ENCODE data around the gene ZNF654. TPM values are rescaled to one million over a fixed set of nuclear protein-coding genes. Genes with fewer than 3 reads are reported as not detected.

ZNF654 gene
- polyA plus RNA-seq, 4 donors = 3.0 to 12.8 (median 5.0) TPM

DNA sequence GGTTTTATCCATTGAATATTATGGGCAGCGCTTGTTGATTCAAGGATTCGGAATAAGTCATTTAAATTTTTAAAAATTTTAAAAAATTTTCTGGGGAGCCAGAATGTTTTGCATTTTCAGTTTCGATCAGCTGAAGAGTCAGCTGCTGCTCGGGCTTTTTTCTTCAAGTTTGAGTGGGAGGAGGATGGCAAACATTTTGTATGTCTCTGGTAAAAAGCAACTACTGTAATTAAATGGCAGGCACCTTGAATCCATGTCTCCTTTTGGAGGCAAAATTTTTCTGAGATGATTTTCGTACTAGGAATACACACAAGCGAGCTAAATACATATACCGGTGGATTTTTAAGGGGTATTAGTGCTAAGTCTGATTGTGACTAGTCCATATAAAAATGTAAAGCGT is 91.3 kb downstream of the ZNF654 start:
- H3K27ac ChIP-seq (ENCODE audit: low read depth in 1 of 3, low read length in 2 of 3) = peak overlapping the region; percentile 90 to 93 (median 93)
- peaks cover 2 to 9% (median 4%) of the 10 kb centered on the region in 3 donors for H3K36me3 ChIP-seq (ENCODE audit: control insufficient read depth in 3 of 3, insufficient read depth in 2 of 3, low read depth in 1 of 3, low read length in 3 of 3)
- H3K4me3 ChIP-seq (ENCODE audit: low read depth in 1 of 3, low read length in 3 of 3) = peak overlapping the region; percentile 68 to 97 (median 85)
- H3K4me1 ChIP-seq (ENCODE audit: control insufficient read depth in 3 of 3, insufficient read depth in 2 of 3, low read depth in 1 of 3, low read length in 2 of 3) = peaks cover 0 to 5% (median 0%) of the 10 kb centered on the region in 3 donors
- H3K9me3 ChIP-seq (ENCODE audit: control insufficient read depth in 2 of 2, insufficient read depth in 1 of 2, low read depth in 1 of 2, low read length in 1 of 2) = no peaks in the 10 kb centered on the region
- WGBS, 3 donors = 0 to 1% (median 0%) methylated on average over 8 of the region's 8 CpGs
- no peaks in the 10 kb centered on the region for H3K27me3 ChIP-seq (ENCODE audit: control insufficient read depth in 3 of 3, insufficient read depth in 3 of 3, low read length in 3 of 3)
- FAIRE-seq (no peak), DNase-seq (no peak)

DNA sequence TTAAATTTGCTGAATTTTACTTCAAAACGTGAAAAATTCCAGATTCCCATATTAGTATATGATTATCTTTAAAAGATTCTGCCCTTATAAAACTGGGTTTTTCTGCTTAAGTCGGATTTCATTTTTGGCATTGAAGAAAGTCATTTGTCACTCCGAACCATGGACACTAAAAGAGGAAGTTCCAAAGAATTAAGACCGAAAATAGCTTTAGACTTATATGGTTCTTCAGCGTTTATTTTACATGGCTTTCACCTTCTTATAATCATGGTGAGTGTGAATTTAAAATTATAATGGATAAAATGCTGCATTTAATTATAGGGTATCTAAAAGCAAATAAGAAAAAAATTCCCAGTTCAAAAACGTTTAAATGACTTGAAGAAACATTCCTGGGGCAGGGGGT is 91.8 kb downstream of the ZNF654 start:
- no peak for DNase-seq
- peaks cover 2 to 12% (median 4%) of the 10 kb centered on the region in 3 donors for H3K36me3 ChIP-seq (ENCODE audit: control insufficient read depth in 3 of 3, insufficient read depth in 2 of 3, low read depth in 1 of 3, low read length in 3 of 3)
- H3K27ac ChIP-seq (ENCODE audit: low read depth in 1 of 3, low read length in 2 of 3) = no peak overlapping the region
- H3K4me3 ChIP-seq (ENCODE audit: low read depth in 1 of 3, low read length in 3 of 3) = peak overlapping the region; percentile 20 to 97 (median 85)
- peaks cover 0 to 5% (median 0%) of the 10 kb centered on the region in 3 donors for H3K4me1 ChIP-seq (ENCODE audit: control insufficient read depth in 3 of 3, insufficient read depth in 2 of 3, low read depth in 1 of 3, low read length in 2 of 3)
- no peaks in the 10 kb centered on the region for H3K9me3 ChIP-seq (ENCODE audit: control insufficient read depth in 2 of 2, insufficient read depth in 1 of 2, low read depth in 1 of 2, low read length in 1 of 2)
- FAIRE-seq = no peak
- H3K27me3 ChIP-seq (ENCODE audit: control insufficient read depth in 3 of 3, insufficient read depth in 3 of 3, low read length in 3 of 3) = no peaks in the 10 kb centered on the region
- 0 to 1% (median 1%) methylated on average over 6 of the region's 6 CpGs for WGBS, 3 donors

DNA sequence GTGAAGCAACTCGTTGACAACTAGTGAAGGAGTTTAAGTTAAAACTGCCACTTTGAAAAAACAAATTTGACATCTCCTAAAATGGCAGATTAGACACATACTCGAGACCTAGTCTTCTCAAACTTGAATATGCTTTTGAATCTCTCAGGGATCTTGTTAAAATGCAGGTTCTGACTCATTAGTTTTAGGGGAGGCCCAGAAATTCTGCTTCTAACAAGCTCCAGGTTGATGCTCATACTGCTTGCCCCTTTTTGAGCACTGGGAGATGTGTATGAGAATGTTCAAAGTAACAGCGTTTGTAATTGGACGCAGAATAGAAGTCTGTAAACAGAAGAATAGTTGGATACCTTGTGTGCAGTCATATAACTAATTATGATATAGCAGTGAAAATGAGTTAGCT is 92.3 kb downstream of the ZNF654 start:
- H3K36me3 ChIP-seq (ENCODE audit: control insufficient read depth in 3 of 3, insufficient read depth in 2 of 3, low read depth in 1 of 3, low read length in 3 of 3) = peaks cover 6 to 12% (median 7%) of the 10 kb centered on the region in 3 donors
- peak overlapping the region in 2 of 3 donors; percentile 85 to 97 for H3K4me3 ChIP-seq (ENCODE audit: low read depth in 1 of 3, low read length in 3 of 3)
- H3K4me1 ChIP-seq (ENCODE audit: control insufficient read depth in 3 of 3, insufficient read depth in 2 of 3, low read depth in 1 of 3, low read length in 2 of 3) = peaks cover 0 to 5% (median 0%) of the 10 kb centered on the region in 3 donors
- H3K27ac ChIP-seq (ENCODE audit: low read depth in 1 of 3, low read length in 2 of 3) = no peak overlapping the region
- no peaks in the 10 kb centered on the region for H3K9me3 ChIP-seq (ENCODE audit: control insufficient read depth in 2 of 2, insufficient read depth in 1 of 2, low read depth in 1 of 2, low read length in 1 of 2)
- 6 to 27% (median 19%) methylated on average over 4 of the region's 4 CpGs for WGBS, 3 donors
- peak in 1 of 2 donors; percentile 9 for DNase-seq
- no peak for FAIRE-seq
- H3K27me3 ChIP-seq (ENCODE audit: control insufficient read depth in 3 of 3, insufficient read depth in 3 of 3, low read length in 3 of 3) = no peaks in the 10 kb centered on the region

DNA sequence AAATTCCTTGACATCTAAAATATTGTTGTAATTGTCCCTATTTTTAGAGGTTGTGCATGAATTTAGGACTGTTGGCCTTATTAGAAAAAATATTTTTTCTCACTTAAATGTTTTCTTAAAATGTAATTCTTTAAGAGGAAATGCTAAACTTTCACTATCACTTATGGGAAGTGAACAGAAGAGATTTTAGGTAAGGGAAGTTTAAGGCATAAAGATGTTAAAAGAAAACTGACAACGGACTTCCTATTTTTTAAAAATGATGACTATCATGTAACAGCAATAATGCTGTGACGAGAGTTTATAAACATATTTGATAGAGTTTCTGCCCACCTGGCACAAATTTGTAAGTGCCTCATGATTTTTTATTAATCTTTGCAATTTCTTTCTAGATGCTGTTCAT is 93.8 kb downstream of the ZNF654 start:
- no peak overlapping the region for H3K4me3 ChIP-seq (ENCODE audit: low read depth in 1 of 3, low read length in 3 of 3)
- H3K27me3 ChIP-seq (ENCODE audit: control insufficient read depth in 3 of 3, insufficient read depth in 3 of 3, low read length in 3 of 3) = no peaks in the 10 kb centered on the region
- DNase-seq (no peak), FAIRE-seq (no peak)
- no peak overlapping the region for H3K27ac ChIP-seq (ENCODE audit: low read depth in 1 of 3, low read length in 2 of 3)
- peaks cover 0 to 5% (median 0%) of the 10 kb centered on the region in 3 donors for H3K4me1 ChIP-seq (ENCODE audit: control insufficient read depth in 3 of 3, insufficient read depth in 2 of 3, low read depth in 1 of 3, low read length in 2 of 3)
- H3K9me3 ChIP-seq (ENCODE audit: control insufficient read depth in 2 of 2, insufficient read depth in 1 of 2, low read depth in 1 of 2, low read length in 1 of 2) = no peaks in the 10 kb centered on the region
- H3K36me3 ChIP-seq (ENCODE audit: control insufficient read depth in 3 of 3, insufficient read depth in 2 of 3, low read depth in 1 of 3, low read length in 3 of 3) = peaks cover 6 to 12% (median 8%) of the 10 kb centered on the region in 3 donors
- 64 to 88% (median 85%) methylated on average over 2 of the region's 2 CpGs for WGBS, 3 donors

DNA sequence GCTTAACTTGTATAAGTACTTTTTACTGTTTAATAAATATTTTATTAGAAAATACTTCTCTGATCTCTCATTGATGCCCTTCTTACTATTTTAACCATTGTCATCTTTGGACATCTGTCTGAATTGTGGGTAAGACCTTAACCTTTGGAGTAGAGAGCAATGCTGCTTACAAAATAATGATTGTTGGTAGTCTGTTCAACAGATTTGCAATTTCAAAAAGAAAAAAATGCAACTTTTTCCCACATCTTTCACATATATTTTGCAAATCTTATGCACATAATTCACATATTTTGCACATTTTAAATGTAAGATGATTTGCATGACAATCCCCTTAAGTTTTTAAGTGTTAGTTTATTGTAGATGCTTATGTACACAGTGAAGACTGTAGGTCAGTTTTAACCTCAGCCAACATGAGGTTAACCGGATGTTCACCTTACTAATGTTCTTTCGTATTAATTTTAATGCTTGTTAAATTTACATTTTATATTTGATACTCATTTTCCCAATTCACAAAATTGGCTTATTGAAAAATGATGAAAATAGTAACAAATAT is 107.4 kb downstream of the ZNF654 start:
- FAIRE-seq = no peak
- DNase-seq = no peak

DNA sequence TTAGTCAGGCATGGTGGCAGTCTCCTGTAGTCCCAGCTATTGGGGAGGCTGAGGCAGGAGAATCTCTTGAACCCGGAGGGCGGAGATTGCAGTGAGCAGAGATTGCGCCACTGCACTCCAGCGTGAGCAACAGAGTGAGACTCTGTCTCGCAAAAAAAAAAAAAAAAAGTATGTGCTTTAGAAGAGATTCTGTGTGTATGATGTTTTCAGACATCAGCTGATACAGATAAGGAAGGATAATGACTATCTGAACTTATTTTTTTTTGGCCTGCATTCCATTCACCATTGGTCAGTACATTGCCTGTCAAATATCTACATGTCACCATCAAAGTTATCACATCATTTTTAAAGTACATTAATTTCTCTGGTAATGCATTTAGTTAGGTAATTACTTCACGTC is 108.1 kb downstream of the ZNF654 start:
- Histone ChIP-seq H3K36me3 (ENCODE audit: control insufficient read depth in 3 of 3, insufficient read depth in 2 of 3, low read depth in 1 of 3, low read length in 3 of 3) (peaks cover 0 to 5% (median 0%) of the 10 kb centered on the region in 3 donors), H3K27ac (ENCODE audit: low read depth in 1 of 3, low read length in 2 of 3) (no peak overlapping the region), H3K4me1 (ENCODE audit: control insufficient read depth in 3 of 3, insufficient read depth in 2 of 3, low read depth in 1 of 3, low read length in 2 of 3) (no peaks in the 10 kb centered on the region), H3K9me3 (ENCODE audit: control insufficient read depth in 2 of 2, insufficient read depth in 1 of 2, low read depth in 1 of 2, low read length in 1 of 2) (peaks cover 0 to 4% of the 10 kb centered on the region in 2 donors), H3K27me3 (ENCODE audit: control insufficient read depth in 3 of 3, insufficient read depth in 3 of 3, low read length in 3 of 3) (no peaks in the 10 kb centered on the region), H3K4me3 (ENCODE audit: low read depth in 1 of 3, low read length in 3 of 3) (no peak overlapping the region)
- FAIRE-seq (no peak), DNase-seq (no peak)
- 94 to 98% (median 95%) methylated on average over 6 of the region's 6 CpGs for WGBS, 3 donors

More for the DNA sequence above, 107.4 kb downstream of the ZNF654 start:
- no peaks in the 10 kb centered on the region for H3K4me1 ChIP-seq (ENCODE audit: control insufficient read depth in 3 of 3, insufficient read depth in 2 of 3, low read depth in 1 of 3, low read length in 2 of 3)
- peaks cover 0 to 5% (median 0%) of the 10 kb centered on the region in 3 donors for H3K36me3 ChIP-seq (ENCODE audit: control insufficient read depth in 3 of 3, insufficient read depth in 2 of 3, low read depth in 1 of 3, low read length in 3 of 3)
- H3K27ac ChIP-seq (ENCODE audit: low read depth in 1 of 3, low read length in 2 of 3) = no peak overlapping the region
- 98 to 99% (median 98%) methylated on average over 2 of the region's 2 CpGs for WGBS, 3 donors
- peaks cover 0 to 4% of the 10 kb centered on the region in 2 donors for H3K9me3 ChIP-seq (ENCODE audit: control insufficient read depth in 2 of 2, insufficient read depth in 1 of 2, low read depth in 1 of 2, low read length in 1 of 2)
- H3K4me3 ChIP-seq (ENCODE audit: low read depth in 1 of 3, low read length in 3 of 3) = no peak overlapping the region
- no peaks in the 10 kb centered on the region for H3K27me3 ChIP-seq (ENCODE audit: control insufficient read depth in 3 of 3, insufficient read depth in 3 of 3, low read length in 3 of 3)

DNA sequence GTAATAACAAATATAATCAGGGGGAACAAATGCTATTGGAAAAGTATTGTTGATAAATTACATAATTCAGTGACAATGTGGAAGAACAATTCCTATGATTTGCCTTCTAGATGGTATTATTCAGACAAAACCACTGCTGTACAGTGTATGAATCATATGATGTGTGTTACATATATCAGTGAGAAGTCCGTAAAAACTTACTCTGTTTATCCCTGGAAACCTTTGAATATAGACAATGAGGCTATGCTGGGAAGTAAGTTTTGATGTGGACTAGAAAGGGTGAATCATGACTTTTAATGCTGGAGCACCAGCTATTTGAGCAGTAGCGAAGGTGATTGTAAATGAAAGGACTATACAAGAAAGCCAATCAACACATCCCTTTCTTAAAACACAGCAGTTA is 108.6 kb downstream of the ZNF654 start:
- FAIRE-seq = no peak
- Histone ChIP-seq H3K36me3 (ENCODE audit: control insufficient read depth in 3 of 3, insufficient read depth in 2 of 3, low read depth in 1 of 3, low read length in 3 of 3) (peaks cover 0 to 5% (median 0%) of the 10 kb centered on the region in 3 donors), H3K27me3 (ENCODE audit: control insufficient read depth in 3 of 3, insufficient read depth in 3 of 3, low read length in 3 of 3) (no peaks in the 10 kb centered on the region), H3K4me3 (ENCODE audit: low read depth in 1 of 3, low read length in 3 of 3) (no peak overlapping the region), H3K4me1 (ENCODE audit: control insufficient read depth in 3 of 3, insufficient read depth in 2 of 3, low read depth in 1 of 3, low read length in 2 of 3) (no peaks in the 10 kb centered on the region), H3K27ac (ENCODE audit: low read depth in 1 of 3, low read length in 2 of 3) (no peak overlapping the region), H3K9me3 (ENCODE audit: control insufficient read depth in 2 of 2, insufficient read depth in 1 of 2, low read depth in 1 of 2, low read length in 1 of 2) (peaks cover 0 to 4% of the 10 kb centered on the region in 2 donors)
- DNase-seq = no peak
- 89 to 95% (median 91%) methylated on average over 2 of the region's 2 CpGs for WGBS, 3 donors

DNA sequence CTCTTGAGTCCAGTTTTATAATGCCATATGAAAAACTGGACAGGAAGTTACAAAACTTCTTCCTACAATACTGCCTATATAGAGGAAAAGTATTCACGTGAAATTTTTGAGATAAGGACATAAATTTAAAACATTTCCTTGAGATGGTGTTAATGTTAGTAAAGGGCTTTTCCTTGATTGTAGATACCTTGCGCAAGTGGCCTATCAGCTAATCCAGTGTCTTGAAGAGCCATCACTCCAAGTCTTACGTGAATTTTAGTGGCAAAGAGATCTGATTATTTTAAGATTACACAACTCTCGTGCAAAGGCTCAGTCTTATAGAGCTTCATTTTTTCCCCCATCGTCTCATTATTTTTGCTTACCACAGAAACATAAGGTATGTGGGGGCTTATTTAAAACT is 109.1 kb downstream of the ZNF654 start:
- peaks cover 0 to 5% (median 0%) of the 10 kb centered on the region in 3 donors for H3K36me3 ChIP-seq (ENCODE audit: control insufficient read depth in 3 of 3, insufficient read depth in 2 of 3, low read depth in 1 of 3, low read length in 3 of 3)
- 81 to 83% (median 81%) methylated on average over 5 of the region's 5 CpGs for WGBS, 3 donors
- DNase-seq = no peak
- no peaks in the 10 kb centered on the region for H3K27me3 ChIP-seq (ENCODE audit: control insufficient read depth in 3 of 3, insufficient read depth in 3 of 3, low read length in 3 of 3)
- FAIRE-seq = no peak
- H3K4me1 ChIP-seq (ENCODE audit: control insufficient read depth in 3 of 3, insufficient read depth in 2 of 3, low read depth in 1 of 3, low read length in 2 of 3) = no peaks in the 10 kb centered on the region
- no peak overlapping the region for H3K4me3 ChIP-seq (ENCODE audit: low read depth in 1 of 3, low read length in 3 of 3)
- peaks cover 0 to 4% of the 10 kb centered on the region in 2 donors for H3K9me3 ChIP-seq (ENCODE audit: control insufficient read depth in 2 of 2, insufficient read depth in 1 of 2, low read depth in 1 of 2, low read length in 1 of 2)
- no peak overlapping the region for H3K27ac ChIP-seq (ENCODE audit: low read depth in 1 of 3, low read length in 2 of 3)
